NOMO-1 treated with dmso at 0.1 percent for 144 hours (cell line): ENCODE data around the gene SEC24D.

ENCODE experiments used
- DNase-seq: peaks from one replicate; lab custom pipeline; 2025; ENCODE audit not compliant: unreplicated experiment; lab: John Stamatoyannopoulos, UW

SEC24D gene

DNA sequence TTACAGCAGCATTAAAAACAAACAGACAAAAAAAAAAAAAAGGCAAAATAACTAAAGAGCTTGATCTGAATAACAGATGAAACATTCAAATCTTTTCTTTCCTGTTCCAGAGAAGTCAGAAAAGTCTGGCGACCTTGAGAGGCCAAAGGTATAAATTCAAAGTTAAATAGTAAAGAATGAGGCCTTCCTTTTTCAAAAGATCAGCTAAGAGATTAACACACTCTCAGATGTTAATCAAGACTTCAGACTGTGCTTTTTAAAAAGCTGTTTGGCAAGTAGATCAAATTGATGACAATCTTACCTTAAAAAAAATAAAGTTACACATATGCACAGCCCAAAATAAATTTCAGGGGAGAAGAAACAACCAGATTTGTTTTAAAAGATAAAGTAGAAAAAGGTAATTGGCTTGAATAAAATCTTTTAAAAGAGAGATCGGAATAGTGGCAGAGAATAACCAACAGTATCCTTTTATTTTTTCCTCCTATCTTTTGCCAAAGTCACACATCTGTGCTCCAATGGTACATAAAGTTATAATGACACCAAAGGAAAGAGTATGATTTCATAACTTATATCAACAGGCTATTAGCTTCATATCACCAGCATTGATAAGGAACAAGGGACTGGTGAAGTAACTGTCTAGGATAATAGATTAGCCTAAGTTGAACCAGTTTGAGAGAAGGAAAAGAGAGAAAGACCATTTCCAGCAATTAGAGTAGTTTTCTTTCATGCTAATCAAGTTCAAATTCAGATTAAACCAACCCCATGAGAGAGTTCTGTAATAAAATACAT, 80.3 kb downstream of the SEC24D start:
- DNase-seq, result no peak

- DNase-seq, result no peak
Measured at GRCh38 chr4:118754890-118755289, 81.0 kb downstream of the SEC24D start.

DNA sequence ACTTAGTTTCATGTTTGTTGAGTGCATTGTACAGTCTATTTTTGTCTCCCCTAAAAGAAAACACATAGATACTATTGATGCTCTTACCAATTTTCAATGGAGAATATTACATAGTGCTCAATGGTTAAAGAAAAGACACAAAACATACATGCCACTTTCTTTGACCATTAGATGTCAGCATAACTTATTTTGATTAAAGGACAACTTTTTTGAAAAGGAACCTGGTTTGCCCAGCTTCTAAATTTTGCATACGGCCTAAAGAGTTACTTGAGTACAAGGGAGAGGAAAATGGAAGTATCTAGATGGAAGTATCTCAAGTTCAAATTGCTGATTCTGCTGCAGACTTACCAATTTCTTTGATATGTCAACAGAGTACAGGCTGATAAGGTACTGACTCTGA, 82.2 kb downstream of the SEC24D start:
- DNase-seq, result no peak

- DNase-seq, result no peak
Measured at GRCh38 chr4:118753096-118753495, 82.8 kb downstream of the SEC24D start.

DNA sequence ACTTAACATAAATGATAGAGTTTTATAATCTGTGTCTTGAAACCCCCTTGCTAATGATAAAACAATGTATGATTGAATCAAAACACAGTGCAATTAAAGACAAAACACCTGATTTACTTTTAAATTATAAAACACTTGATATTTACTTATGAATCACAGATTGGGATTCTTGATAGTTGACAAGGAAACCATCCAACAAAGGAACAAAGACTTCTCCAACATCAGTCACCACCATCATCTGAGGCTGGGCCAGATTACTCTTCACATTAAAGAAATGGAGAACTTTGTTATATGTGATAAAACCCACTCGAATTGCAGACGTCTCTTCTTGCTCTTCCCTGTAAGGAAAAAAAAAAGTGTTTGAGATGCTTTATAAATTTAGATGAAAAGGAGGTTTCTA, 83.4 kb downstream of the SEC24D start:
- DNase-seq, result no peak

DNA sequence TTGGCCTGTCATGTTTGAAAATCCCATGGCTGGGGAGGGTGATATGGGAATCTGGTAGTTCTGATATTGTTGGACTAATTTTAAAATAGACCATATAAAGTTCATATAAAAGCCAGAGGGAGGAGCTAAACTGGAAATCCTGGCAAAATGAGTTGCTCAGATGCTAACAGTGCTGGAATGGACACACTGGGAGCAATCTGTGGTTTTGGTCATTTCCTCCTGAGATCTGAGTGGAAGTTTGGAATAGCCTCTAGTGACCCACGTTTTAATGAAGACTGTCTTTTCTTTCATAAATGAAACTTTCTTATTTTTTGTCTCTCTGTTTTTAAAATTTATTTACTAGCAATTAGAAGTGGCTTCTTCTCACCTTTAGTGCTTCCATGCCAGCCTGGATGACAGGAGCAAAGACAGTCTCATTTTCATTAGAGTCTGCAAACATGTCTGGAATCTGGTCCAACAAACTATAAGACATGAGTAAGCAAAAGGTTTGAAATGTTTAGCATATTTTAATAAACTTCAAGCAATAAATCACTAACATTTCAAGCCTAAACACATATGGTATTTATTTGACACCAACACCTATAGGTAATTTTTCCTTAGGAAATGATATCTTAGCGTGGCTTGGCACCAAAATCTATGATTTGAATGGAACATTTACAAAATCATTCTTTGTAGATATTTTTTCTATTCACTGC, 84.2 kb downstream of the SEC24D start:
- no peak for DNase-seq

- DNase-seq, result no peak
Measured at GRCh38 chr4:118749347-118749988, 86.5 kb downstream of the SEC24D start.

GRCh38 chr4:118746251-118746919, 89.5 kb downstream of the SEC24D start:
- DNase-seq, result no peak

- DNase-seq, result no peak
Measured at GRCh38 chr4:118745357-118745756, 90.6 kb downstream of the SEC24D start.

- DNase-seq, result no peak
Measured at GRCh38 chr4:118743867-118744266, 92.1 kb downstream of the SEC24D start.

GRCh38 chr4:118742050-118742449, 93.9 kb downstream of the SEC24D start:
- no peak for DNase-seq

DNA sequence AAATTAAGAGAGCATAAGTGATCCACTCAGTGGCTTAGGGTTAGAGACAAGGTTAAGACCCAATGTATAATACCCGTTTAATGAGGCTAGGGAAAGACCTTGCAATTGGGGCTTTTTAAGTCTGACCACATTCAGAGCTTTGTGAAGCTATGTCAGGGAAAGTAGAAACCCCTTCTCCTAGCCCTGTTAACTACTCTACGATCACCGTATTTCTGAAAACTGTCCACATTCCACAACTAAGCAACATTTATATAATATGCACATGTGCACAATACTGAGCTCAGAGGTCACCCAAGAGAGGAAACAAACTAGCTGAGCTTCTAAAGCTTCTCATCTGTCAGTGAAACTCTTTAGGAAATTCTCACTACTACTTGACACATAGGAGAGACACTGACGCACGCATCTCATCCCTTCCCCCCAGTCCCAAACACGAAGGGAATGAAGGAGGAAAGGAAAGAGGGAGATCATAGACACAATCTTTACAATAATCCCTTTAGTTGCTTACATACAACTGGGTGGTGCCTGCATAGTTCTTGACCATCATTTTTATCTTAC, 94.5 kb downstream of the SEC24D start:
- no peak for DNase-seq

- no peak for DNase-seq
Measured at GRCh38 chr4:118740869-118741268, 95.1 kb downstream of the SEC24D start.

DNA sequence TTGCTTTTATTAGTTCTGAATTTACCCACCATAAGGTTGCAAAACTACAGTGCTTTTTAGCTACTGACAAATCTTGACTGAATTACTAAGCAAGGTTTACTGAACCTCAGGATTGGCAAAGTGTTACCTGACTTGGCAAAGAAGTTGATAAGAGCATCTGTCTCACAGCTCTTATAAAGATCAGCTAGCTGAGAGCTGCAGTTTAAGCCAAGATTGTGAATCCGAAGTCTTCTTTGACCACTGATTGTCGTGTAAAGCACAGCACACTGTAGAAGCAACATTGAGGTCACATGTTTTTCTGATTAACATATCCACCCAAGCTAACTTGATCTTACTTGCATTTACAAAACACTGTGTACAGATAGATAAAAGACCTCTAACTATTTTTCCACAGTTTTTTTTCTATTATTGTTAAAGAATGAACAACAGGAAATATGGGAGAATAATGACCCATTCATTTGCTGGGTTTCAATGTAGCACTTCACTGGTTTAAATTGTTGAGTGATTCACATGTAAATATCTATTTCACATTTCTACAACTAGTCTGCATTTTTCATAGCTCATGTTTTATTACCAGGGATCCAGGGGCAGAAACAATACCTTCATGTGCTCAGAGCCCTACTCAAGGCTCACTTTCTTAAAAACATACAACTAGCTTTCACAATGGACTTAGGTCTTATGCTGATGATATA, 96.8 kb downstream of the SEC24D start:
- DNase-seq, result no peak

DNA sequence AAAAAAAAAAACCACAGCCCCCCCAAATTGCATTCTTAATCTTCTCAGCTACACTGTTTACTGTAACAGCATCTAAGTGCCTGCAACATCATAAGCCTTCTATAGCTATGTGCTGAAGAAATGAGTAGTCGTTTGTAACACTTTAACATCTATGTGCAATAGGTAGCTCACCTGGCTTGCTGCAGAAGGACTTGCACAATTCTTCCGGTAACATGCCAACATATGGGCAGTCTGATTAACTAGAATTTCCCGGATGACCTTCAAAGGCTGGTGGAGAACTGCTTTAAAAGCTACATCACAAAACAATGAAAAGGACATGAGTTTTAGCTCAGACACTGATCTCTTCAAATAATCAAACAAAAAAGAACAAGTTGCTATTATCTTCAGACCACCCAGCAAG, 97.8 kb downstream of the SEC24D start:
- no peak for DNase-seq

DNA sequence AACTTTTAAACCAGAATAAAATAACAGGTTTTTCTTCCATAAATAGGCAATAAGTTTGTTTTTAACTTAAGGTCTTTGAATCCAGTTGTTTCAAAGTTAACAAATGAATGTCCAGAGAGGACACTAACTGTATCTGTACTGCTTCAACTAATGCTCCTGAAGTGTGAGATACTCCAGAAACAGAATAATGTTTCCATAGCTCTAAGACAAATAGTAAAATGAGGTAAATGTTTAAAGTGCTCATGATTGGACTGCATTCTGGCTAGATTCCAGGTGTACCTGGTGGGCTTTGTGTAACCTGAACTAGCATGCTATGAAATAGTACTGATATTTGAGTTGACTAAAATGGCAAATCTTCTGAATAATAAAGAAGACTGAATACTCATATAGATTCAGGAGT, 99.0 kb downstream of the SEC24D start:
- DNase-seq, result no peak

DNA sequence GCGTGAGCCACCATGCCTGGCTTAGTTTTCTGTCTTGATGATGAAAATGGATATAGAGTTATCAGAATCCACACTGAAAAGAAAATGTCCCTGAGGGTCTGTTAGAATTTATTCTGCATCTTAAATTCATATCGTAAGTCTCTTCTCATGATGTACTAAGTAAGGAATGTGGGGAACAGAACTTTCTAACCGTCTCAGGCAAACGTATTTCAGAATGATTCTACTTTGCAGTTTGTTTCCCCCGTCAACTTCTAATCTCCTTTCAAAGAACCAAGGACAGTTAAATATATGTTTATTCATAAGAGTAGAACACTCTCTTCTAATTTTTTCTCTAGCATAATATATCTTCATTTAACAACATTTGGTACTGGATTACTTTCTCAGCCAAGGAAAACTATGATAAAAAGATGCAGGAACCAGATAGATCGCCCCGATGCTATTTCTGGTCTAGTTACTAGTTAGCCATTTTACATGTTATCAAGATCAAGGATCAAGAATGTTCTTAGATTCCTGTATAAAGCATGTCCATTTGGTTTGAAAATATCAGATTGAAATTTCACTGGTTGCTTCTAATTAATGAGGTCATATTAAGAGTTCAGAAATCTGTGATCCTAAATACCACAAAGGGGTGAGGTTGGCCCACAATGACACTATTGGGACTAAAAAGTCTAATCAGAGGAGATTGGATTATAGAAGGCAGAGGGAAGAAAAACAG, 101.3 kb downstream of the SEC24D start:
- no peak for DNase-seq

DNA sequence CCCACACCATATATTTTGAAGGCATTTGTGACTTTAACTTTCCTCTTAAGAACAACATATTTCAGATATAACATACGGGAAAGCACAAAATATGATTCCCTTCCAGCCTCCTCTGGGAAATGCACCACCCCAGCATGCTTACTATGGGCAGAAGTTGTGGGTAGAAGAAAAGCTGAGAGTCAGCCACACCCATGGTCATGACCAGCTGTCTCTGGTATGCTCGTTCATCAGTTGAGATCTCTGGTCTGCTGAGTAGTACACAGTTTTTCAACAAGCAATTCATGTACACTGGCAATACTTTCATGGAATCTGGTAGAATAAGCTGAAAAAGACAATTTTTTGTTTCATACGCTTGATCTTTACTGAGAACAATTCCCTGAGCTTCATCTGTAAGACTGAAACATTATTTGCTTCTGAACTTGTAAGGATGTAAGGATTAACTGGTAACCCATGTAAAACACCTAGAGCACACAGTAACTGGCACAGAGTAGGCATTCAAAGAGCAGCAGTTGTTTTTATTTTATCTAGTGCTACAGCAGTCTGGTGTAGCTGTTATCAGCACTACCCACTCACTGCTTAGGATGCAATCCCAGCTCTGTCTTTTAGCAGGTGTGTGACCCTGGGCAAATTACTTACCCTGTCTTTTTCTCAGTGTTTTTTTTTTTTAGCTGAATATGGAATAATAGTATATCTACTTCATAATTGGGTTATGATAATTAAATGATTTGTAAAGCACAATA, 103.2 kb downstream of the SEC24D start:
- no peak for DNase-seq

- no peak for DNase-seq
Measured at GRCh38 chr4:118730683-118731082, 105.2 kb downstream of the SEC24D start.
